VCaP (cell line): ENCODE data around the gene RNF8.

Experiments used
- H3K27ac ChIP-seq: fragments of 450-650 bp; 2 replicates; pipeline ENCODE4 v1.5.1; 2017
- CTCF ChIP-seq: fragments of 450-650 bp; conservative IDR thresholded peaks from 2 replicates; pipeline ENCODE4 v1.5.1; 2017; ENCODE audit warnings: mild to moderate bottlenecking, moderate library complexity

RNF8 gene

DNA sequence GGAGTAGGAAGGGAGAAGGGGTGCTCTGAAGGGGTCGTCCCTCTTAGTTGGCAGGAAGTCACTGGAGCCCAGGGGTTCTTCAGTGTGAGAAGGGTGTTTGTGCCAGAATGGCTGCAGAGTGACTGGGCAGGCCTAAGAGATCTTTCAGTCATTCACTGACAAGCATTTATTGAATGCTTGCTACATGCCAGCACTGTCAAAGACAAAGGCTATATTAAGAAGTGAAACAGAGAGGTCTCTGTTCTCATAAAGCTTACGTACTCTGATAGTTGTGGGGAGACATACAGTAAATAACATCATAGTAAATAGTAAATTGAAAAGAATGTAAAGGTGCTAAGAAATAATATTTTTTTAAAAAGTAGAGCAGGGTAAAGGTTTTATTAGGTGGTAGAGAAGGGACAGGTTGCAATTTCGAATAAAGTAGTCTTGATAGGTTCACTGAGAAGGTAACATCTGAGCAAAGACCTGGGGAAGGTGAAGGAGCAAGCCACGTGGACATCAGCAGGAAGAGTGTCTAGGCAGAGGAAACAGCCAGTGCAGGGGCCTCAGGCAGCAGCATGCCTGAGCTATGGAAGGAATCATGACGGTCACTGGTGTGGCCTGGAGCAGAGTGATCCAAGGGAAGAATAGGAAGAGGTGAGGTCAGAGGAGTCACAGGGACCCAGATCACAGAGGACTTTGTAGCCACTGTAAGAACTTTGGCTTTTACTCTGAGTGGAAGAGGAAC lies 36.3 kb upstream of the RNF8 start:
- no peak for TF ChIP-seq CTCF
- H3K27ac ChIP-seq, result no peak overlapping the region

DNA sequence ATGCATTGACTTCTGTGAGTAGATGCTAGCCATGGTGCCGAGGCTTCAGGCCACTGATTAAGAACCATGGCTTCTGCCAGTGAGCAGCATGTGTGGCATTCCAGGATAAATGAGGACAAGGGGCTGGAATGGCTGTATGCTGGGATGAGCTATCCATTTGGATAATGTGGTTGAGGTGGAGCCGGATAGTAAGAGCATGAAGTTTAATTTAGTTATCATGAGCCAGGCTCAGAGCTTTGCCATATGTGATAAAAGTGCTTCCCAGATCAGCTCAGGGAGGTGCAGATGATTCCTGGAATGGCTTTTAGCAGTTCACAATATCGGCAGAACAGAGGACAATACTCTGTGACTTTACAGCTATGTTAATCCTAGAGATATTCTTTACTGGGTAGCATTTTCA lies 34.6 kb upstream of the RNF8 start:
- H3K27ac ChIP-seq, result no peak overlapping the region
- TF ChIP-seq CTCF, result no peak

DNA sequence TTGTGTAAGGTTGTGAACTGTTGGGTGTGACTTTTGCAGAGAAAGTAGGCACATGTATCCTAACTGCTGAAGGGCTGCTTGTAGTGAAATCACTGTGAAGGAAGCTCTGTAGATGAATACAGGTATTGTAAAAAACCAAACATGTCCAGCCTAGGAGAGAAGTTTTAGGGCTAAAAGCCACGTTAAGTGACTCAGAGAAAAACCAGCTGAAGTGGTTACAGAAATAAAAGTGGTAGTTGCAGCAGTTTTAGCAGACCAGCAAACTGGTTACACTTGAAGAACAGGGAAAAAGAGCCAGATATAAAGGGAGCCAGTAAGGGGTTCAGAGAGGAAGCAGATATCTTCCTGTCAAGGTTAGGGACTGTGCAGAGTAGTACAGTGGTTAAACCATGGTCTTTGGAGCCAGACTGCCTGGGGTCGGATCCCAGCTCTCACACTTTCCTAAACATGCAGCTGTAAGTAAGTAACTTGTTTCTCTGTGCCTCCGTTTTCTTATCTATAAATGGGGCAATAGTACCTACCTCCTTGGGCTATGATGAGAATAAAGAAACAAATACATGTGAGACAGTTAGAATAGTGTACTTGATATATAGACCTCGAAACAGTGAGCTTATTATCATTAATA lies 33.8 kb upstream of the RNF8 start:
- TF ChIP-seq CTCF, result no peak
- H3K27ac ChIP-seq, result no peak overlapping the region

GRCh38 chr6:37320646-37321045 lies 33.1 kb upstream of the RNF8 start:
- no peak for TF ChIP-seq CTCF
- H3K27ac ChIP-seq, result no peak overlapping the region

DNA sequence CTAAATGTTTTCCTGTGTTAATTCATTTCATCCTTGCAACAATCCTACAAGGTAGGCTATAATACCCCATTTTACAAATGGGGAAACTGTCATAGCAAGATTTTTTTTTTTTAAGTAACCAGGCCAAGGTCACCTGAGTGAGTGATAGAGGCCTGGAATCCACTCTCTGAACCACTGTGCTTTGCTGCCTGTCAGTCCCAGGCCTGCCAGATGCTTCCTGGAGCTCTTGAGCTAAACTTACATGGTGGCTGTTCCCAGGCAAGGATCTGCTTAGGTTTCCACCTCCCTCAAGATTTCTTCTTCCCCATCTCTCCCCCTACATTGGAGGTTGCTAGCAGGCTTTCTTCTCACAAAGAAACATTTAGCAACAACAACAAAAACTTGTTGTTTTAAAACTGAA lies 32.7 kb upstream of the RNF8 start:
- no peak for TF ChIP-seq CTCF

GRCh38 chr6:37321516-37322415 lies 32.0 kb upstream of the RNF8 start:
- H3K27ac ChIP-seq, result no peak overlapping the region
- TF ChIP-seq CTCF, result no peak

More for the DNA sequence above, 32.7 kb upstream of the RNF8 start:
- H3K27ac ChIP-seq, result no peak overlapping the region

GRCh38 chr6:37323580-37323979 lies 30.2 kb upstream of the RNF8 start:
- no peak overlapping the region for H3K27ac ChIP-seq
- no peak for TF ChIP-seq CTCF
